ENCODE measurements around the gene DYRK1B.

Gene DYRK1B

GRCh38 chr19:39778763-39779162, 55.2 kb downstream of the DYRK1B start, which contains the start of gene LEUTX:
LEUTX (plus strand) TSS chr19:39778854; CDS start chr19:39778921, 67 bp downstream.
- in situ Hi-C loops (cut with MboI; ENCODE audit: low sequenced_read_pairs, unreplicated experiment): no loop called here
- TF ChIP-seq CTCF (IDR thresholded peaks at IDR 0.05; ENCODE audit: borderline replicate concordance, control extremely low read depth, extremely low read depth, insufficient read depth, missing control alignments): no peak

More at GRCh38 chr19:39778763-39779162, 55.2 kb downstream of the DYRK1B start, which contains the start of gene LEUTX:
- peak; percentile 23 for DNase-seq (ENCODE audit: low spot score)
